ENCODE results near the gene CD1E.

CD1E gene

GRCh38 chr1:158407092-158407491 lies 53.4 kb downstream of the CD1E start:
- H2AFZ ChIP-seq (ENCODE audit: low read length) = no peak overlapping the region
- H3K36me3 ChIP-seq (ENCODE audit: insufficient read depth, low read length) = no peaks in the 10 kb centered on the region
- no peak for TF ChIP-seq EZH2phosphoT487 (IDR thresholded peaks at IDR 0.05; ENCODE audit: borderline replicate concordance)
- no peaks in the 10 kb centered on the region for H3K9me2 ChIP-seq (replicated peaks; ENCODE audit: low read depth, low read length)
- H3K27me3 ChIP-seq (ENCODE audit: insufficient read depth, low read length, poor library complexity, severe bottlenecking) = no peaks in the 10 kb centered on the region
- H3K4me1 ChIP-seq (ENCODE audit: insufficient read depth, low read length, poor library complexity, severe bottlenecking) = no peaks in the 10 kb centered on the region
- H3K9me3 ChIP-seq (ENCODE audit: insufficient read depth, low read depth, low read length) = no peaks in the 10 kb centered on the region
- no peak overlapping the region for H3K9ac ChIP-seq (ENCODE audit: low read depth, low read length, poor library complexity, severe bottlenecking)
- H3F3A ChIP-seq (ENCODE audit: low read depth) = no peaks in the 10 kb centered on the region
- H3K4me3 ChIP-seq (ENCODE audit: low read length, poor library complexity, severe bottlenecking) = no peak overlapping the region
- H3K79me2 ChIP-seq (ENCODE audit: insufficient read depth, low read length) = no peaks in the 10 kb centered on the region
- no peaks in the 10 kb centered on the region for H4K20me1 ChIP-seq (ENCODE audit: insufficient read depth, low read length, poor library complexity, severe bottlenecking)
- H3K4me2 ChIP-seq (ENCODE audit: low read depth, low read length, poor library complexity, severe bottlenecking) = no peak overlapping the region
